SK-N-SH treated with all-trans-retinoic acid at 6 μM for 48 hours (cell line): Measurements from ENCODE around the gene NTN1.

ENCODE experiments used
- ATAC-seq: fragments of 200-7000 bp; cut with Tn5 transposase; 3 replicates; pipeline ENCODE4 v1.9.1; 2020; ENCODE audit warnings: mild to moderate bottlenecking, moderate library complexity
- ARNTL ChIP-seq: fragments of 450-650 bp; formaldehyde crosslinking; IDR thresholded peaks from 2 replicates; pipeline ENCODE4 v1.5.0; 2020; ENCODE audit warnings: low read depth, mild to moderate bottlenecking, moderate library complexity, borderline replicate concordance
- CSDC2 ChIP-seq: fragments of 250-450 bp; sonication (Bioruptor Pico); IDR thresholded peaks from 2 replicates; pipeline ENCODE4 v1.5.0; 2020; ENCODE audit warnings: mild to moderate bottlenecking, moderate library complexity
- GLIS3 ChIP-seq: fragments of 250-450 bp; sonication (Bioruptor Pico); IDR thresholded peaks from 2 replicates; pipeline ENCODE4 v1.5.0; 2020; ENCODE audit warnings: mild to moderate bottlenecking, moderate library complexity
- ISL1 ChIP-seq: fragments of 250-450 bp; sonication (Bioruptor Pico); IDR thresholded peaks from 2 replicates; pipeline ENCODE4 v2.1.2; 2022; ENCODE audit warnings: mild to moderate bottlenecking, moderate library complexity
- OSR1 ChIP-seq: fragments of 250-450 bp; sonication (Bioruptor Pico); IDR thresholded peaks from 2 replicates; pipeline ENCODE4 v1.8.0; 2022; ENCODE audit warnings: moderate library complexity, mild to moderate bottlenecking, inconsistent platforms
- PPARA ChIP-seq: fragments of 250-450 bp; sonication (Bioruptor Pico); IDR thresholded peaks from 2 replicates; pipeline ENCODE4 v1.5.0; 2020; ENCODE audit warnings: mild to moderate bottlenecking, borderline replicate concordance
- RARB ChIP-seq: fragments of 250-450 bp; sonication (Bioruptor Pico); IDR thresholded peaks from 2 replicates; pipeline ENCODE4 v1.8.0; 2021; ENCODE audit warnings: mild to moderate bottlenecking, moderate library complexity
- SNAI2 ChIP-seq: fragments of 250-450 bp; sonication (Bioruptor Pico); IDR thresholded peaks from 2 replicates; pipeline ENCODE4 v1.5.0; 2020; ENCODE audit warnings: mild to moderate bottlenecking, moderate library complexity
- TCF4 ChIP-seq: fragments of 250-450 bp; sonication (Bioruptor Pico); IDR thresholded peaks from 2 replicates; pipeline ENCODE4 v1.8.0; 2021; ENCODE audit warnings: mild to moderate bottlenecking, moderate library complexity, borderline replicate concordance
- ZC3H10 ChIP-seq: fragments of 250-450 bp; sonication (Bioruptor Pico); IDR thresholded peaks from 2 replicates; pipeline ENCODE4 v1.5.1; 2021; ENCODE audit warnings: mild to moderate bottlenecking, moderate library complexity
- ZFP3 ChIP-seq: fragments of 250-450 bp; sonication (Bioruptor Pico); IDR thresholded peaks from 2 replicates; pipeline ENCODE4 v1.5.0; 2020; ENCODE audit warnings: mild to moderate bottlenecking, moderate library complexity
- ZNF565 ChIP-seq: fragments of 450-650 bp; formaldehyde crosslinking; conservative IDR thresholded peaks from 2 replicates; pipeline ENCODE4 v1.5.0; 2020; ENCODE audit warnings: low read depth, mild to moderate bottlenecking, moderate library complexity
- ZNF70 ChIP-seq: fragments of 450-650 bp; formaldehyde crosslinking; IDR thresholded peaks from 2 replicates; pipeline ENCODE4 v1.5.0; 2020; ENCODE audit warnings: mild to moderate bottlenecking, moderate library complexity
- ZNF8 ChIP-seq: fragments of 450-650 bp; formaldehyde crosslinking; IDR thresholded peaks from 2 replicates; pipeline ENCODE4 v1.5.0; 2020; ENCODE audit warnings: mild to moderate bottlenecking, moderate library complexity
- TF ChIP-seq, protein P1 (sequence below): fragments of 250-450 bp; sonication (Bioruptor Pico); IDR thresholded peaks from 2 replicates; pipeline ENCODE4 v1.8.0; 2021; ENCODE audit warnings: low read depth, mild to moderate bottlenecking, moderate library complexity, borderline replicate concordance
- TF ChIP-seq, protein P2 (sequence below): fragments of 250-450 bp; sonication (Bioruptor Pico); IDR thresholded peaks from 2 replicates; pipeline ENCODE4 v1.5.1; 2021; ENCODE audit warnings: mild to moderate bottlenecking, moderate library complexity
- TF ChIP-seq, protein P3 (sequence below): fragments of 250-450 bp; sonication (Bioruptor Pico); IDR thresholded peaks from 2 replicates; pipeline ENCODE4 v1.5.0; 2020; ENCODE audit warnings: mild to moderate bottlenecking, moderate library complexity
- TF ChIP-seq, protein P4 (sequence below): fragments of 250-450 bp; sonication (Bioruptor Pico); IDR thresholded peaks from 2 replicates; pipeline ENCODE4 v1.5.1; 2020; ENCODE audit warnings: low read depth, mild to moderate bottlenecking, moderate library complexity
- TF ChIP-seq, protein P5 (sequence below): fragments of 250-450 bp; sonication (Bioruptor Pico); IDR thresholded peaks from 2 replicates; pipeline ENCODE4 v1.8.0; 2020; ENCODE audit warnings: mild to moderate bottlenecking, moderate library complexity, borderline replicate concordance

NTN1 gene

DNA sequence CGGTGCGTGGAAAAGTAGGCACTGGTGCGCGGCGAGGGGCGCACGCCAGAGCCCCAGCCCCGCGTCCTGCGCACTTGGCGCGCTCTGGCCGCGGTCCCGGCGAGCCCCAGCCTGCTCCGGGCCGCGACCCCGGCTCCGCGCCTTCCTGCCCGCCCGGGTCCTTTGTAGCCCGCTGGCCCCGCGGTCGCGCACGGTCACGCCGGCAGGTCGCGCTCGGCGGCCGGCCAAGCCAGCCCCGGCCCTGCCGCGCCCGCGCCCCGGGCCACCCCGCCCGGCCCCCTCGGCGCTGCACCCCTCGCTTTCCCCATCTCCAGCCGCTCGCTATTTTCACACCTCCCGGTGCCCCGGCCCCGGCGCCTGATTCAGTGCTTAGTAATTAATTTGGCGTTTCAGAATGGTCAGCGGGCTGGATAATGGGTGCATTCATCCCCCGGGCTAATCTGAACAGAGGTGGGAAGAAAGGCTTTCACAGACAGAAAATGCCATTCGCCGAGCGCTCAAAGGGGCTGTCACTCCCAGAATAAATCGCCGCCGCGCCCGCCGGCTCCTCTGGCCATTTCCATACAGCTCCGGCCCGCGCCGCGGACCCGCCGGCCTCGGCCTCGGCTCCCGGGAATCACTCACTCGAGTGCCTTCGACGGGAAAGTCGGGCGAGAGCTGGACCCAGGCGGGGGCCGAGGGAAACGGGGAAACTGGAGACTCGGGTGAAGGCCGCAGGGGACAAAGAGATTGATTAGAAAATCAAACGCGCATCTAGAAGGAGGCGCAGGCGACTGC lies 17.8 kb upstream of the NTN1 start:
- TF ChIP-seq SNAI2 (CRISPR knock-in tag) (no peak), GLIS3 (CRISPR knock-in tag) (no peak), ZNF565 (CRISPR knock-in tag) (no peak), CSDC2 (no peak)
- TF ChIP-seq, protein P1, sequence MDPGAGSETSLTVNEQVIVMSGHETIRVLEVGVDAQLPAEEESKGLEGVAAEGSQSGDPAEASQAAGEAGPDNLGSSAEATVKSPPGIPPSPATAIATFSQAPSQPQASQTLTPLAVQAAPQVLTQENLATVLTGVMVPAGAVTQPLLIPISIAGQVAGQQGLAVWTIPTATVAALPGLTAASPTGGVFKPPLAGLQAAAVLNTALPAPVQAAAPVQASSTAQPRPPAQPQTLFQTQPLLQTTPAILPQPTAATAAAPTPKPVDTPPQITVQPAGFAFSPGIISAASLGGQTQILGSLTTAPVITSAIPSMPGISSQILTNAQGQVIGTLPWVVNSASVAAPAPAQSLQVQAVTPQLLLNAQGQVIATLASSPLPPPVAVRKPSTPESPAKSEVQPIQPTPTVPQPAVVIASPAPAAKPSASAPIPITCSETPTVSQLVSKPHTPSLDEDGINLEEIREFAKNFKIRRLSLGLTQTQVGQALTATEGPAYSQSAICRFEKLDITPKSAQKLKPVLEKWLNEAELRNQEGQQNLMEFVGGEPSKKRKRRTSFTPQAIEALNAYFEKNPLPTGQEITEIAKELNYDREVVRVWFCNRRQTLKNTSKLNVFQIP: no peak

DNA sequence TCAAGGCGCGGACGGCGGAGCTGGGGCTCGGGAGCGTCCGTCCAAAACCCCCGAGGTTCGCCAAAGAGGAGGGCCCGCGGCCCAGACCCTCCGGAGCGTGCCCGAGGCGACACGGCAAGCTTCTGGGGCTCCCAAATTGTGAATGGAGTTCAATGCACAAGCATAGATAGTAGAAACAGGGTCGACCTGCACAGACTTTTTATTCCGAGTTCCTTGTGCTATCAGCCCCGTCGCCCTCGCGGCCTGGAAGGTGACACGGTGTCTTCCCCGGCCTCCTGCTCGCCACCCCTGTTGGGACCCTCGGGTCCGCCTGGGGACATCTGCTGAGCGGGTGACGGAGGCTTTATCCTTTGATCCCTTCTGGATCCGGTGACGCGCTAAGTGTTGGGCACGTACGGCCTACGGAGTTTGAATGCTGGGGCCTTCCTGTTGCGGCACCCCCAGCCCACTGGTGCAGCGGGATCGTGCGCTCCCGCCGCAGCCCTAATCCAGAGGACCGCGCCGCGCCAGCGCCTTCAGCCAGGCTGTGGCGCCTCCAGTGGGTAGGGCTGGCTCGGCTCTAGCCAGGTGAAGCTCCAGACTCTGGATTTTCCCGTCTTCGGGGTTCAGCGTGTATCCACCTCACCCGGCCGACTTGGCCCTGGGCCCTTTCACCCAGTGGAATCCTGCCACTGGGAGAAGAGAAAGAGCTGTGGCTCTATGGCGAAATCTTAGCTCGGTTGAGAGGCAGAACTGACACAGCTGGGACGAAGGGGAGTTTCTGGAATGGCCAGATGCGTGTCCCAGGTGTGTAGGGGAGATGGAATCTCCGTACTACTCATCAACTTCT lies 17.0 kb upstream of the NTN1 start:
- TF ChIP-seq, protein P1: no peak
- TF ChIP-seq ARNTL (CRISPR knock-in tag) (no peak), ZC3H10 (no peak), ZFP3 (CRISPR knock-in tag) (0 out of 2 replicates have a peak, but pooled peaks have one; percentile 27)
- no peak for ATAC-seq

More for the DNA sequence above, 17.8 kb upstream of the NTN1 start:
- no peak for ATAC-seq

DNA sequence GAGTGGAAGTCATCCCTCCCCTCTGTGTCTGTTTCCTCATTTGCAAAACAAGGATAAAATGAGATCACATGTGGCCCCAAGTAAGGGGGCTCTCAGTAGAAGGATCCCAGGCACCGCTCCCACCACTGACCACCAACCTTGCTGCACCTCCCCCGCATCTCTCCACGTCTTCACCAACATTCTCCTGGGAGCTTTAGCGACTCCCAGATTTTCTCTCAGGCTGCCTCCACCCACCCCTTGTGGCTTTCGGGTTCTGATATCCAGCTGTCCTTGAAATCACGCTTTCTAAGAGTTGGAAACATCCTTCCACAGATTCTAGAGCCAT lies 16.4 kb upstream of the NTN1 start:
- ATAC-seq: no peak
- TF ChIP-seq ZNF70 (CRISPR knock-in tag) (no peak), TCF4 (no peak), ZFP3 (CRISPR knock-in tag) (no peak), ISL1 (no peak), RARB (no peak), GLIS3 (CRISPR knock-in tag) (no peak), ZNF8 (CRISPR knock-in tag) (no peak), OSR1 (CRISPR knock-in tag) (no peak), ARNTL (CRISPR knock-in tag) (no peak), ZC3H10 (no peak), SNAI2 (CRISPR knock-in tag) (no peak), PPARA (no peak)
- TF ChIP-seq, protein P2, sequence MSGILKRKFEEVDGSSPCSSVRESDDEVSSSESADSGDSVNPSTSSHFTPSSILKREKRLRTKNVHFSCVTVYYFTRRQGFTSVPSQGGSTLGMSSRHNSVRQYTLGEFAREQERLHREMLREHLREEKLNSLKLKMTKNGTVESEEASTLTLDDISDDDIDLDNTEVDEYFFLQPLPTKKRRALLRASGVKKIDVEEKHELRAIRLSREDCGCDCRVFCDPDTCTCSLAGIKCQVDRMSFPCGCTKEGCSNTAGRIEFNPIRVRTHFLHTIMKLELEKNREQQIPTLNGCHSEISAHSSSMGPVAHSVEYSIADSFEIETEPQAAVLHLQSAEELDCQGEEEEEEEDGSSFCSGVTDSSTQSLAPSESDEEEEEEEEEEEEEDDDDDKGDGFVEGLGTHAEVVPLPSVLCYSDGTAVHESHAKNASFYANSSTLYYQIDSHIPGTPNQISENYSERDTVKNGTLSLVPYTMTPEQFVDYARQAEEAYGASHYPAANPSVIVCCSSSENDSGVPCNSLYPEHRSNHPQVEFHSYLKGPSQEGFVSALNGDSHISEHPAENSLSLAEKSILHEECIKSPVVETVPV (CRISPR knock-in tag): no peak
- TF ChIP-seq, protein P1: no peak
- TF ChIP-seq, protein P3, sequence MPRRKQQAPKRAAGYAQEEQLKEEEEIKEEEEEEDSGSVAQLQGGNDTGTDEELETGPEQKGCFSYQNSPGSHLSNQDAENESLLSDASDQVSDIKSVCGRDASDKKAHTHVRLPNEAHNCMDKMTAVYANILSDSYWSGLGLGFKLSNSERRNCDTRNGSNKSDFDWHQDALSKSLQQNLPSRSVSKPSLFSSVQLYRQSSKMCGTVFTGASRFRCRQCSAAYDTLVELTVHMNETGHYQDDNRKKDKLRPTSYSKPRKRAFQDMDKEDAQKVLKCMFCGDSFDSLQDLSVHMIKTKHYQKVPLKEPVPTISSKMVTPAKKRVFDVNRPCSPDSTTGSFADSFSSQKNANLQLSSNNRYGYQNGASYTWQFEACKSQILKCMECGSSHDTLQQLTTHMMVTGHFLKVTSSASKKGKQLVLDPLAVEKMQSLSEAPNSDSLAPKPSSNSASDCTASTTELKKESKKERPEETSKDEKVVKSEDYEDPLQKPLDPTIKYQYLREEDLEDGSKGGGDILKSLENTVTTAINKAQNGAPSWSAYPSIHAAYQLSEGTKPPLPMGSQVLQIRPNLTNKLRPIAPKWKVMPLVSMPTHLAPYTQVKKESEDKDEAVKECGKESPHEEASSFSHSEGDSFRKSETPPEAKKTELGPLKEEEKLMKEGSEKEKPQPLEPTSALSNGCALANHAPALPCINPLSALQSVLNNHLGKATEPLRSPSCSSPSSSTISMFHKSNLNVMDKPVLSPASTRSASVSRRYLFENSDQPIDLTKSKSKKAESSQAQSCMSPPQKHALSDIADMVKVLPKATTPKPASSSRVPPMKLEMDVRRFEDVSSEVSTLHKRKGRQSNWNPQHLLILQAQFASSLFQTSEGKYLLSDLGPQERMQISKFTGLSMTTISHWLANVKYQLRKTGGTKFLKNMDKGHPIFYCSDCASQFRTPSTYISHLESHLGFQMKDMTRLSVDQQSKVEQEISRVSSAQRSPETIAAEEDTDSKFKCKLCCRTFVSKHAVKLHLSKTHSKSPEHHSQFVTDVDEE (CRISPR knock-in tag): no peak
- TF ChIP-seq, protein P4, sequence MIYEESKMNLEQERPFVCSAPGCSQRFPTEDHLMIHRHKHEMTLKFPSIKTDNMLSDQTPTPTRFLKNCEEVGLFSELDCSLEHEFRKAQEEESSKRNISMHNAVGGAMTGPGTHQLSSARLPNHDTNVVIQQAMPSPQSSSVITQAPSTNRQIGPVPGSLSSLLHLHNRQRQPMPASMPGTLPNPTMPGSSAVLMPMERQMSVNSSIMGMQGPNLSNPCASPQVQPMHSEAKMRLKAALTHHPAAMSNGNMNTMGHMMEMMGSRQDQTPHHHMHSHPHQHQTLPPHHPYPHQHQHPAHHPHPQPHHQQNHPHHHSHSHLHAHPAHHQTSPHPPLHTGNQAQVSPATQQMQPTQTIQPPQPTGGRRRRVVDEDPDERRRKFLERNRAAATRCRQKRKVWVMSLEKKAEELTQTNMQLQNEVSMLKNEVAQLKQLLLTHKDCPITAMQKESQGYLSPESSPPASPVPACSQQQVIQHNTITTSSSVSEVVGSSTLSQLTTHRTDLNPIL (CRISPR knock-in tag): no peak
- TF ChIP-seq, protein P5, sequence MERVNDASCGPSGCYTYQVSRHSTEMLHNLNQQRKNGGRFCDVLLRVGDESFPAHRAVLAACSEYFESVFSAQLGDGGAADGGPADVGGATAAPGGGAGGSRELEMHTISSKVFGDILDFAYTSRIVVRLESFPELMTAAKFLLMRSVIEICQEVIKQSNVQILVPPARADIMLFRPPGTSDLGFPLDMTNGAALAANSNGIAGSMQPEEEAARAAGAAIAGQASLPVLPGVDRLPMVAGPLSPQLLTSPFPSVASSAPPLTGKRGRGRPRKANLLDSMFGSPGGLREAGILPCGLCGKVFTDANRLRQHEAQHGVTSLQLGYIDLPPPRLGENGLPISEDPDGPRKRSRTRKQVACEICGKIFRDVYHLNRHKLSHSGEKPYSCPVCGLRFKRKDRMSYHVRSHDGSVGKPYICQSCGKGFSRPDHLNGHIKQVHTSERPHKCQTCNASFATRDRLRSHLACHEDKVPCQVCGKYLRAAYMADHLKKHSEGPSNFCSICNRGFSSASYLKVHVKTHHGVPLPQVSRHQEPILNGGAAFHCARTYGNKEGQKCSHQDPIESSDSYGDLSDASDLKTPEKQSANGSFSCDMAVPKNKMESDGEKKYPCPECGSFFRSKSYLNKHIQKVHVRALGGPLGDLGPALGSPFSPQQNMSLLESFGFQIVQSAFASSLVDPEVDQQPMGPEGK (CRISPR knock-in tag): no peak
